NT2/D1 (cell line): ENCODE measurements around the gene HLA-DOA.

ENCODE experiments used
- YY1 ChIP-seq: IDR thresholded peaks from 2 replicates; pipeline ENCODE4 v1.6.1; 2011; ENCODE audit not compliant: insufficient read length, insufficient read depth
- ZNF274 ChIP-seq: IDR thresholded peaks from 2 replicates; pipeline ENCODE4 v1.6.1; 2011; ENCODE audit warnings: mild to moderate bottlenecking, low read depth, low read length

- TF ChIP-seq ZNF274 = no peak
- no peak for TF ChIP-seq YY1
Observed at GRCh38 chr6:32972353-32973143, 36.8 kb downstream of the HLA-DOA start.
